GM19328 (cell line): ENCODE data around the gene DPYD.
A peak's percentile ranks its signal among the peaks of the same experiment; 100 is the strongest.

Experiments
- ATAC-seq: cut with Tn5 transposase; IDR thresholded peaks from one replicate; pipeline ENCODE4 v1.9.1; 2021; ENCODE audit warnings: mild to moderate bottlenecking, moderate library complexity; ENCODE audit not compliant: unreplicated experiment

The DPYD gene

GRCh38 chr1:97920832-97921571, at the start of gene DPYD:
Gene DPYD, minus strand, starts transcription at chr1:97921034. Its CDS starts 112 bp downstream, at chr1:97920922.
- peak; percentile 86 for ATAC-seq

GRCh38 chr1:97960470-97960869, 39.6 kb upstream of the DPYD start:
- no peak for ATAC-seq

GRCh38 chr1:97947695-97948094, 26.9 kb upstream of the DPYD start:
- no peak for ATAC-seq

- no peak for ATAC-seq
Observed at GRCh38 chr1:97943354-97943753, 22.5 kb upstream of the DPYD start.

- ATAC-seq, result no peak
Observed at GRCh38 chr1:97942161-97943123, 21.6 kb upstream of the DPYD start.

- ATAC-seq, result no peak
Observed at GRCh38 chr1:97938285-97938642, 17.4 kb upstream of the DPYD start.

GRCh38 chr1:97936976-97937375, 16.1 kb upstream of the DPYD start:
- no peak for ATAC-seq

- ATAC-seq, result no peak
Observed at GRCh38 chr1:97934491-97934890, 13.7 kb upstream of the DPYD start.

- ATAC-seq, result no peak
Observed at GRCh38 chr1:97929874-97930851, 9.3 kb upstream of the DPYD start.

GRCh38 chr1:97926017-97926708, 5.3 kb upstream of the DPYD start:
- ATAC-seq, result no peak

GRCh38 chr1:97925151-97925550, 4.3 kb upstream of the DPYD start:
- no peak for ATAC-seq

- no peak for ATAC-seq
Observed at GRCh38 chr1:97923811-97924210, 3.0 kb upstream of the DPYD start.

GRCh38 chr1:97920276-97920831, 480 bp downstream of the DPYD start:
- peak; percentile 28 for ATAC-seq

GRCh38 chr1:97919585-97920261, 1.1 kb downstream of the DPYD start:
- no peak for ATAC-seq

- no peak for ATAC-seq
Observed at GRCh38 chr1:97918961-97919360, 1.9 kb downstream of the DPYD start.

- ATAC-seq, result no peak
Observed at GRCh38 chr1:97913506-97914139, 7.2 kb downstream of the DPYD start.

- no peak for ATAC-seq
Observed at GRCh38 chr1:97911266-97912215, 9.3 kb downstream of the DPYD start.

- ATAC-seq, result no peak
Observed at GRCh38 chr1:97909266-97909665, 11.6 kb downstream of the DPYD start.
